HG03139 (cell line): ENCODE results near the gene CD68.

Experiments
- ATAC-seq: cut with Tn5 transposase; IDR thresholded peaks from one replicate; pipeline ENCODE4 v1.9.1; 2021; ENCODE audit not compliant: unreplicated experiment

Gene CD68, protein sequence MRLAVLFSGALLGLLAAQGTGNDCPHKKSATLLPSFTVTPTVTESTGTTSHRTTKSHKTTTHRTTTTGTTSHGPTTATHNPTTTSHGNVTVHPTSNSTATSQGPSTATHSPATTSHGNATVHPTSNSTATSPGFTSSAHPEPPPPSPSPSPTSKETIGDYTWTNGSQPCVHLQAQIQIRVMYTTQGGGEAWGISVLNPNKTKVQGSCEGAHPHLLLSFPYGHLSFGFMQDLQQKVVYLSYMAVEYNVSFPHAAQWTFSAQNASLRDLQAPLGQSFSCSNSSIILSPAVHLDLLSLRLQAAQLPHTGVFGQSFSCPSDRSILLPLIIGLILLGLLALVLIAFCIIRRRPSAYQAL

GRCh38 chr17:7579001-7579833 lies at the start of gene CD68:
Gene CD68 (plus strand): TSS chr17:7579638. CDS start chr17:7579678, 40 bp downstream.
- no peak for ATAC-seq

DNA sequence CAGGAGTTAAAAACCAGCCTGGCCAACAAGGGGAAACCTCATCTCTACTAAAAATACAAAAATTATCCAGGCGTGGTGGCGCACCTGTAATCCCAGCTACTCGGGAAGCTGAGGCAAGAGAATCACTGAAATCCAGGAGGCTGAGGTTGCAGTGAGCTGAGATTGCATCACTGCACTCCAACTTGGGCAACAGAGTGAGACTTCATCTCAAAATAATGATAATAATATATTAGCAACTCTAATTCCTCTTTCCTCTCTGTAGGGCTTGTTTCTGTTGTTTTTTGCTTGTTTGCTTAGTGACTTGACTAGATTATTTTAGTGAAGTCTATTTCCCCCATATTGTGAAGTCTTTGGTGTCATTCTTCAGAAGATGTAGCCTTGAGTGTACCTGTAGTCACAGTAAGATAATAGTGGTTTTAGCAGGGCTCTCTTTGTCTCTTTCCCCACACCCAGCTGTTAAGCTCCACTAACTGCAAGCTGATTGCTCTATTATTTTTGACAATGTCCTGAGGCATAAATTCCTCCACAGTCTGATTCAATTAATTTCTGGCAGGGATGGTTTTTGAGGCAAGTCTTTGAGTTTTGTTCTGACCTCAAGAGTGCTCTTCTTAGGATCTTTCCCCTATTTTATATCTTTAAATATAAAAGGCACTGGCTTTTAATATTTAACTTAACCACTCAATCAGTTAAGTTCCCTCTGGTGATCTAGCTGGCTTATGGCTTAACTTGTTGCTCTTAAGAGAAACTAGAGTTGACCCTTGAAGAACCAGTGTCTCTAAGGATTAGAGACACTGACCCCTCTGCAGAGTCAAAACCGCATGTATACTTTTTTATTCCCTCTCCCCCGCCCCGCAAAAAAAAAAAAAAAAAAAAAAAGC lies 49.2 kb upstream of the CD68 start:
- no peak for ATAC-seq

GRCh38 chr17:7538050-7538449 lies 41.4 kb upstream of the CD68 start:
- ATAC-seq = no peak

GRCh38 chr17:7538891-7539545 lies 40.4 kb upstream of the CD68 start:
- ATAC-seq = no peak

DNA sequence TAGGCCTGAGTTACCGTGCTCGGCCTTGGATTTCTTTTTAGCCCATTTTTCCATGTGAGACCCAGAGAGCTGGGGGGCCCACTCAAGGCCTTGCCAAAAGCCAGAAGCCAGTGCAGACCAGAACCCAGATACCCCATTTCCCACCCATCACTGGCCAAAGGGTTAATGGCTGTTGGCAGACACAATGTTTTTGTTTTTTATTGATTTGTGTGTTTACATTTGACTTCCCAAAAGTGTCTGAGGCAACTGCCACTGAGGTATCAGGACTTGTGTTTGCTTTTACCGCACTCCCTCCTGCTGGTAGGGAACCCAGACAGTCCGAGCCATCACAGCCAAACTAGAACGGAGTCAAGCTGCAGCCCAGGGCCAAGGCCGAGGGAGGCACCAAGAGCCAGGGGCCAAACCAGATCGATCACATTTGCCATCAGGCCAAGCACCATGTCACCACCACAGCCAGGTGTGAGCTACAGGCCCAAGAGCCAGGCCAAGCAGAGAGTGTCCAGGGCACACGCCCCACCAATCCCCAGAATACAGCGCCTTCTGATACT lies 38.3 kb upstream of the CD68 start:
- no peak for ATAC-seq

GRCh38 chr17:7544911-7545310 lies 34.5 kb upstream of the CD68 start:
- ATAC-seq = no peak

DNA sequence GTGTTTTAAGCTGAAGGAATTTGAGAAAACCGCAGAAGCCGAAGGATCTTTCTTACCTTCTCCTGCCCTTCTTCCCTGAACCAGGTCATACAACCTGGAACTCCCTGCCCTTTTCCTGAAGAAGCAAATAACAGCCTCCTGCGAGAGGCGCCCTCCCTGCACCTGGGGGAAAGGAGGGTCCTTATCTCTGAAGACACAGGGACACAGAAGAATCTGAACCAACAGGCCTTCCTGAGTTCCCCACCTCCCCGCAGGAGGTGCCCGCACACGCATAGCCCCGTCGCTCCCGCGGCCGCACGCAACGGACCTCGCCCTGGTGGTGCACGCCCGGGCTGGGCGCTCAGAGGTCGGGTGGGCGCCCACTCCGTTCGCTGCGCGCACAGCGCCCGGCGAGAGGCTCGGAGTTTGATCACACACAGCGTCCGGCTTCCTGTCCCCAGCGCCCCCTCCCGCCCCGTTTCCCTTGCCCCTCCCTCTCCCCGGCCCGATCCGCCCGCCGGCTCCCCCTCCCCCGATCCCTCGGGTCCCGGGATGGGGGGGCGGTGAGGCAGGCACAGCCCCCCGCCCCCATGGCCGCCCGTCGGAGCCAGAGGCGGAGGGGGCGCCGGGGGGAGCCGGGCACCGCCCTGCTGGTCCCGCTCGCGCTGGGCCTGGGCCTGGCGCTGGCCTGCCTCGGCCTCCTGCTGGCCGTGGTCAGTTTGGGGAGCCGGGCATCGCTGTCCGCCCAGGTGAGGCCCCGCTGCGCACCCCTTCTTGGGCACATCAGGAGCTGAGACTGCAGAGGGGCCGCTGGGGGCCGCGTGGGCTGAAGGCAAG lies 30.6 kb upstream of the CD68 start, which contains the start of gene TNFSF12:
TSS of gene TNFSF12 (plus strand) at position 474 of the 816 bp plus-strand sequence. CDS start at position 570, 96 bp downstream.
- no peak for ATAC-seq

DNA sequence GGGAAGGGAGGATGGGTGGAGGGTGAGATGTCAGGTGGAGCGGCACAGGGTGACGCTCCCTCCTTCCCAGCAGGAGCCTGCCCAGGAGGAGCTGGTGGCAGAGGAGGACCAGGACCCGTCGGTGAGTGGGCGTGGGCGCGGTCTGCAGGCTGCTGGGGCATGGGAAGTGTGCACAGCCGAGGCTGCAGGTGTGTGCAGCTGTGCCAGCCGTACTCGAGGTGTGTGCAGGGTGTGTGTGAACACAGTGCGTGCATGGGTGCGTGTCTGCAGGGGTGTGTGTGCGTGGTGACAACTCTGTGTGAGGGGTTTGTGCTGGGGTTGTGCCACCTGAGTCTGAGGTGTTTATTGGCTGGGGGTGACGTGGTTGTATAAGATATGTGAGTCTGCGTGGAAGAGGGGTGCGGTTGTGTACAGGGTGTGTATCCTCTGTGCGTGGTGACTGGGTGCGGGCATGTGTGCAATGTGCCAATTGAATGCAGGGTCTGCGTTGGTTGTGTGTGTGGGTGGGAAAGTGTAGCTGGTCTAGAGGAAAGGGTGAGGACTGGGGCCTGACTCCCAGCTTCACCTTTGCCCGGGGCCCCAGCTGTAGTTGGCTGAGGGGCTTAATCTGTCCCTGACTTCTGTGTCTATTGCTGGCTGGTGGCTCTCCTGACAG lies 29.9 kb upstream of the CD68 start:
- no peak for ATAC-seq

DNA sequence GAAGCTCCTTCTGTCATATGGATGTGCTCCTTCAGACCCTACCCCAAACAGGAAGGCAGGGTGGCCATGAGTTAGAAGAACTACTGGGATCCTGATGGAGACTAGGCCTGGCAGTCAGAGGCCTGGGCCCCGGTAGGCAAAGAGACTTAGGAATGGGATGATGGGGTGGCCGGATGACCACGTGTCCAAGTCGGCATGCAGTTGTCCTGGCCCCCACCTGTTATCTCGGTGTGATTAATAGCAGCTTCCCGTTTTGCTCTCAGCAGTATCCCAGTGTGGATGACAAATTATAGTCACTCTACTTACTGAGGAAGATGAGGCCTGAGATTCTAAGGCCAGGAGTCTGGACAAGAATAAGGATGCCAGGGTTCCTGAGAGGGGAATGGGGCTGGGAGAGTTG lies 29.1 kb upstream of the CD68 start:
- no peak for ATAC-seq

DNA sequence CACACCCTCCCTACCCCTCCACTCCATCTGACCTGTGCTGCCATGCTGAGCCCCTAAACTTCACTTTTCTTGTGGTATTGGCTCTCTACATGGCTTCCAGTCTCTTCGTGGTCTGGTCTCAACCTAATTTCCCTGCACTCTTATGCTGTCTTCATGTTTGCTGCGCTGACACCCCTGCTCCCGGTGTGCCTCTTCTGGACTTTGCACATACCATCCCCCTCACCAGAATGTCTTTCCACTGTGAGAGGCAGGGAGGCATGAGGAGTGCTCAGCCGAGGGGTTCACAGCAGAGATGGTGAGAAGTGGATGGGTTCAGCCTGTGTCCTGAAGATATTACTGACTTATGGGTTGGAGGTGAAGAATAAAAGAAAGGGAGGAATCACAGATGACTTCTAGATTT lies 28.0 kb upstream of the CD68 start:
- no peak for ATAC-seq

DNA sequence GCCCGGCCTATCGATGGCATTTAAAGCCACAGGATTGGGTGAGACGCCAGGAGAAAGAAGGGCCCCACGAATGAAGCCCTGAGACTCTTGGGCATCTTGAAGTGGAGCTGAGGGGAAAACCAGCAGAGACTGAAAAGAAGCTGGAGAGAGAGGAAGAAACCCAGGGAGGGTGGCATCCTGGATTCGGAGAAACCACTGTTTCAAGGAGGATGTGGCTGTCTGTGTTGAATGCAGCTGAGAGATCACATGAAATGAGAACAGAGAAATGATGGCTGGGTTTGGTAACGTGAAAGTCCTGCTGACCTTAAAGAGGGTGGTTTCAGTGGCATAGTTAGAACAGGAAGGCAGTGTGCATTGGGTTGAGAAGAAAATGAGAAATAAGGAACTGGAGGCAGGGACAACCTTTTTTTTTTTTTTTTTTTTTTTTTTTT lies 26.8 kb upstream of the CD68 start:
- ATAC-seq = peak; percentile 58

DNA sequence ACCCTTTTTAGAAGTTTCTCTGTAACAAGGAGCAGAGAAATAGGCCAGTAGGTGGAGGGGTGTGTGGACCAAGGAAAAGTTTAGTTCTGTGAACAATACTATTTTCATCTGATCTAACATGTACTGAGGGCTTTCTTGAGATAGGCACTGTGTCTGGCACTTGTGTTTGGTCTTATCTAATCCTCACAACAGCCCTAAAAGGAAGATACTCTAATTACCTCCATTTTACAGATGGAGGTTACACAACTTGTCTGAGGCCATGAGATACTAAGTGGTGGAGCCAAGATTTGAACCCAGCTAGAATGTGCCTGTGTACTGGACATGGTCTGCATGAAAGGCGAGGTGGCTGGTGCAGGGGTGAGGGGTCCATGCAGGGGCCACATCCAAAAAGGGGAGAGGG lies 26.1 kb upstream of the CD68 start:
- no peak for ATAC-seq

DNA sequence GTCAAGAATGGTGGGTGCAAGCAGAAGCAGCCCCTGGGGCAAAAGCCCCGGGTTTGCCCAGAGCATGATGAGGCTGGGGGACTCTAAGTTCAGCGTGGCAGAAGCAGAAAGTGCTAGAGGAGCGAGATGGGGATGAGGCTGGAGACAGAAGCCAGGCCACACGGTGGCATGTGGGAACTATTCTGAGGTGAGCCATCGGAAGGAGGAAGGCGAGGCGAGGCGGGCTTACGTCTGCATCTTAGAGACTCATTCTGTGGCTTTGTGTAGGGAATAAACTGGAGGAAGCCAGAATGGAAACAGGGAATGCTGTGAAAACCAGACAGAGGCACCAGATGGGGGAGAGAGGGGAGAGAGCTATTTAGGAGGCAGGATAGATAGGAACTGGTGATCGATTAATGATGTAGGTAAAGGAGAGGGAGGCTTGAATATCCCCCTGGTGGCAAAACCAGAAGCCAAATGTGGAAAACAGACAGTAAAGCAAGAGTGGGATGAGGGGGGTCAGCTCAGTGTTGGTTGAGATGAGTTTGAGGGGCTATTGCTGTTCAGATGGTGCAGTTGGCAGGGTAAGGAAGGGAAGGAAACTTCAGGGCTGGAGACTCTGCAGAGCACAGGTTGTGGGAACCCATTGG lies 24.0 kb upstream of the CD68 start:
- ATAC-seq = no peak

GRCh38 chr17:7556627-7557026 lies 22.8 kb upstream of the CD68 start:
- ATAC-seq = no peak

DNA sequence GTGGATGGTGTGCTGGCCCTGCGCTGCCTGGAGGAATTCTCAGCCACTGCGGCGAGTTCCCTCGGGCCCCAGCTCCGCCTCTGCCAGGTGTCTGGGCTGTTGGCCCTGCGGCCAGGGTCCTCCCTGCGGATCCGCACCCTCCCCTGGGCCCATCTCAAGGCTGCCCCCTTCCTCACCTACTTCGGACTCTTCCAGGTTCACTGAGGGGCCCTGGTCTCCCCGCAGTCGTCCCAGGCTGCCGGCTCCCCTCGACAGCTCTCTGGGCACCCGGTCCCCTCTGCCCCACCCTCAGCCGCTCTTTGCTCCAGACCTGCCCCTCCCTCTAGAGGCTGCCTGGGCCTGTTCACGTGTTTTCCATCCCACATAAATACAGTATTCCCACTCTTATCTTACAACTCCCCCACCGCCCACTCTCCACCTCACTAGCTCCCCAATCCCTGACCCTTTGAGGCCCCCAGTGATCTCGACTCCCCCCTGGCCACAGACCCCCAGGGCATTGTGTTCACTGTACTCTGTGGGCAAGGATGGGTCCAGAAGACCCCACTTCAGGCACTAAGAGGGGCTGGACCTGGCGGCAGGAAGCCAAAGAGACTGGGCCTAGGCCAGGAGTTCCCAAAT lies 22.2 kb upstream of the CD68 start:
- ATAC-seq = no peak

GRCh38 chr17:7557775-7558543 lies 21.5 kb upstream of the CD68 start:
- no peak for ATAC-seq
